Stimulated activated CD4-positive, alpha-beta T cell treated with anti-CD3 and anti-CD28 coated beads, Interleukin-1b, Interleukin-23, amount 100 ng/mL, for 24 hours (primary cell): ENCODE results near the gene BTBD16.

Experiments used
- DNase-seq, 4 experiments: peaks; one replicate each; pipeline ENCODE4 v3.0.0-alpha.2; 2020; ENCODE audit warnings: low read depth in 4 of 4, low spot score in 1 of 4

Gene BTBD16

GRCh38 chr10:122269059-122269687 lies 1.9 kb upstream of the BTBD16 start:
- no peak for DNase-seq

GRCh38 chr10:122273966-122274545 lies 3.0 kb downstream of the BTBD16 start:
- DNase-seq: no peak

GRCh38 chr10:122276611-122277208 lies 5.6 kb downstream of the BTBD16 start:
- no peak for DNase-seq

GRCh38 chr10:122277526-122278136 lies 6.5 kb downstream of the BTBD16 start:
- DNase-seq: no peak

DNA sequence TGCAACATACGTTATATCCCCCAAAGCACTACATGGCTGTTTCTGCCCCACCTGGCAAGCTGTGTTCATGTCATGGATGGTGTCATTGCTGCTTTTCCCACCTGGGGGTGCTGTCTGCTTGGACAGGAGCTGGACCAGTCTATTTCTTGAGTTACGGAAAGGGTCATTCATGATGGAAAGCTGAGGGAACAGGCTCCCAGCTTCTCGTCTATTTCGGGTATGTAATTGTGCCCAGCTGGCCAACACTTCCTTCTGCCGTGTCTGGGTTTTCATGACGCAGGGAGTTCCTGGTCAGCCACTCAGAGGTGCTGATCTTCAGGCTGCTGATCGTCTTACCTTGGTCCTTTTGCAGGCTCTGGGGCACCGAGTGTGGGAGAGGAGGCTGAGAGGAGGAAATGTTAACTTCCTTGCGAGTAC lies 8.6 kb downstream of the BTBD16 start:
- DNase-seq: no peak

DNA sequence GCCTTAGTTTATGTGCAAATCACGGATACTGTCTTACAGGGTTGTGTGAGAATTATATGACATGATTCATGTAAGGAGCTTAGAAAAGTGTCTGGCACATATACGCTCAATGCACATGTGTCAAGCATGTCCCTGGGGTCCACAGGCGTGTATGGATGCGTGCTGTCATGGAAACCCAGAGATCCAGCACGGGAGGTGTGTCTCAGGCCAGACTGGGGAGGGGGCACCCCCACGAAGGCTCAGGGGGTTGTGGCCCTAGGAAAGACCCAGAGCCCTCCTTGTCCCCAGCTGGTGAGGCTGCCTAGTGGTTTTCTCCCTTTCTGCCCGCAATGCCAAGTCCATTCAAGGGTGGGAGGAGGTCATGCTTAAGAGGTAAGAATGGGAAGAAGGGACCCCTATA lies 9.1 kb downstream of the BTBD16 start:
- DNase-seq: no peak

DNA sequence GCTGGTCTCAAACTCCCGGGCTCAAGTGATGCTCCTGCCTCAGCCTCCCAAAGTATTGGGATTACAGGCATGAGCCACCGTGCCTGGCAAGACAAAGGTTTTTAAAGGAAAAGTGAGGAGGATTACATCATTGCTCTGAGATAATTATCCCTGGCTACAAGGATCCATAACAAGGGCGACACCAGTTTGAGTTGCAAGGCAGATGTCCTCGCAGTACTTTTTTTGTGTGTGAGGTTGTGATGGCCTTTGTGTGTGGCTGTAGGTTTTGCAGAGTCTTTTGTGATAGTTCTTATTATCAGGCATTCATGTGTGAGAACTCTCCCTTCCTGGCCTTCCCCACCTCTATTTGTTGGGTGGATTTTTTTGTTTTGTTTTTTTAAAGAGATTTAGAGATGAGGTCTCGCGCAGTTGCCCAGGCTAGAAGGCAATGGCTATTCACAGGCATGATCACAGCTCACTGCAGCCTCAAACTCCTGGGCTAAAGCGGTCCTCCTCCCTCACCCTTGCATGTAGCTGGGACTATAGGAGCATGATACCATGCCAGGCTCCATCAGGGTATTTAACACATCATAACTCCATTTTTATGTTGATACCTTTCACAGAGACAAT lies 10.0 kb downstream of the BTBD16 start:
- no peak for DNase-seq

GRCh38 chr10:122281751-122282150 lies 10.7 kb downstream of the BTBD16 start:
- DNase-seq: no peak

- no peak for DNase-seq
Observed at GRCh38 chr10:122282253-122282671, 11.2 kb downstream of the BTBD16 start.

- no peak for DNase-seq
Observed at GRCh38 chr10:122282909-122283308, 11.8 kb downstream of the BTBD16 start.

- no peak for DNase-seq
Observed at GRCh38 chr10:122285506-122286444, 14.7 kb downstream of the BTBD16 start.

DNA sequence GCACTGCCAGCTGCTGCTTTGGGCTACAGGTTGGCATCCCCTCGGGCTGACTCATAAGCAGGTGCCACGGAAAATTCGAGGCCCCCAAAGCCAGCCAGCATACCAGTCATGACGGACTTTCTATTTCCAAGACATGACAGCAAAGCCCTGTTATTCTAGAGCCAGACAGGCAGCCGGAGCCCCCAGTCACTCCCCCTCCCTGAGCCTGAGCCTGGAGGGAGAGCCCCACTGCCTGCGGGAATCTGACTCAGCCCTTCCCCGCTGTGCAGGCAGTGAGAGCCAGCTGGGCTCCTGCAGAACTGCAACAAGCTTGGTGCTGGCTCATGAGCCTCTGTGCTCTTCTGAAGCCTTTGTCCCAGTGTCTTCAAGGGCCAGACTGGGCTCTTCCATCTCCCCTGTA lies 15.8 kb downstream of the BTBD16 start:
- DNase-seq: no peak

DNA sequence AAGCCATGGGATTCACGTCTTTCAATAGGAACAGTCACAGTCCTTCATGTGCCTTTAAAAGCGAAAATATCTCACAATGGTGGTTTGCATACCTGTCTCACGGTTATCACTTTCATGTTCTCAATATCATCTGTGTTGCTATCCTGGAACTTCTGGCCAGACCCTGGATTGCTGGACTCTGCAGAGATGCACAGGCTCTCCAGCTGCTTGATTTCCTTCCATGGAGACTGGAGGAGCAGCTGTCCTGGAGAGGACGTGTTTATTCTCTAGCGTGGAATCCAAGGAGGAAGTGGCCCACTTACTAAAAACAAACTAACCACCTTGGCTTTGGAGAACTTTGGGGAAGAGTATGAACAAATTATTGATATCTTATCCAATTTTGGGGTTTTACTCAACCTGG lies 16.5 kb downstream of the BTBD16 start:
- no peak for DNase-seq

GRCh38 chr10:122288262-122288661 lies 17.2 kb downstream of the BTBD16 start:
- DNase-seq: no peak

GRCh38 chr10:122288917-122289316 lies 17.8 kb downstream of the BTBD16 start:
- DNase-seq: no peak

GRCh38 chr10:122290334-122290733 lies 19.2 kb downstream of the BTBD16 start:
- DNase-seq: no peak

GRCh38 chr10:122290833-122291532 lies 19.9 kb downstream of the BTBD16 start:
- DNase-seq: no peak

DNA sequence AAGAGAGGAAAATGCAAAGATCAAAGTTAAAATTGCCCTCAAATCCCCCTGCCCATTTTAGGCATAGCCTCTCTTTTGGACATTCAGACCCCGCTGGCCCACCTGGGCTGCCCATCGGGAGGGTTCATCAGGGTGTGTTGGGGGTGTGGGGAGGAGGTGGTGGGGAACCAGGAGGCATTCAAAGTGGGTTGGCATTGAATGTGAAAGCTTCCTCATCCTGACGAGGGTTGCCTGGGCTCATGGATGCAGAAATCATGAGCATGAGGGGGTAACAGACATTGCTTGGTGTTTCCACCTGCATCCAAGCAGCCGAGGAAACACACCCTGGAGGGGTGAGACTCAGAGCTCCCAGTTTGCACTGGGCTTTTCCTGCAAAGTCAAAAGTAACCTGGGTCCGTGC lies 20.6 kb downstream of the BTBD16 start:
- no peak for DNase-seq

- no peak for DNase-seq
Observed at GRCh38 chr10:122292376-122292775, 21.3 kb downstream of the BTBD16 start.
